Large intestine (tissue), 3 donors: ENCODE results near the gene FBXL7. TPM values are rescaled to one million over a fixed set of nuclear protein-coding genes. Genes with fewer than 3 reads are reported as not detected.
"Not testable (repeated sequence)": the region's sequence is repeated elsewhere in the genome, so short reads cannot be mapped to it uniquely, and the experiment has no call there.

Source experiments
- DNase-seq, 2 donors: peaks; one replicate each; pipeline versions ENCODE4 v3.0.0 to v3.0.0-alpha.2; 2013
- H3K27ac ChIP-seq: one replicate; pipeline ENCODE4 v1.5.1; 2013; ENCODE audit warnings: low read length
- H3K27me3 ChIP-seq: 2 replicates; pipeline ENCODE4 v1.6.1; 2013; ENCODE audit warnings: low read length; ENCODE audit not compliant: control insufficient read depth, insufficient read depth
- H3K36me3 ChIP-seq: 2 replicates; pipeline ENCODE4 v1.6.1; 2013; ENCODE audit warnings: low read length; ENCODE audit not compliant: control insufficient read depth, insufficient read depth
- H3K4me1 ChIP-seq: one replicate; pipeline ENCODE4 v1.6.1; 2013; ENCODE audit warnings: low read length; ENCODE audit not compliant: control insufficient read depth, insufficient read depth
- H3K4me3 ChIP-seq: one replicate; pipeline ENCODE4 v1.5.1; 2013; ENCODE audit warnings: low read length
- H3K9me3 ChIP-seq: one replicate; pipeline ENCODE4 v1.6.1; 2013; ENCODE audit warnings: mild to moderate bottlenecking, low read depth, low read length, moderate library complexity; ENCODE audit not compliant: control insufficient read depth
- WGBS: methylation state at CpG from one replicate; pipeline ENCODE4 v1.1.5; 2013; ENCODE audit warnings: low lambda C conversion rate; ENCODE audit not compliant: insufficient coverage; 5-methylcytosine and 5-hydroxymethylcytosine counted together
- polyA plus RNA-seq: library from polyadenylated mRNA; unstranded; fragments of 120-200 nt; gene quantifications from one replicate; pipeline ENCODE4 v1.2.1, GENCODE V29; 2013

The FBXL7 gene
- polyA plus RNA-seq, 1 donor = 7.2 TPM

DNA sequence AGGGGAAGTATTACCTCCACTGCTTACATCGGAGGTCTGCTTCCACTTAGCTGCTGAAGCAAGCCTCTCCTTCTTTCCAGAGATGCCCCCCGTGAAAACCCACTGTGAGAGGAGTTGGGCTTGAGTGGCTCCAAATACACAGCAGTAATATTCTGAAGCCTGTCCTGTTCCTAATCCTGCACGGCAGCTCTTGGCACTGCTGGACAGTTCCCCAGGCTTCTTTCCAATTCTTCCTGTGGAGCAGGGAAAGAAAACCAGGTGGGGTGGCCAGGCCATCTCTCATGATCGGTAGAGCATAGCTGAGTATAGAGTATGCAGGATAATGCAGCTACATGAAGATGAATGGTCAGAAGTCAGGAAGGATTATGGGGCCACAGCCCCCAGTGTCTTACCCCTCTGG lies 344.3 kb downstream of the FBXL7 start:
- Histone ChIP-seq H3K27me3 (no peaks in the 10 kb centered on the region), H3K27ac (no peak overlapping the region), H3K4me1 (no peaks in the 10 kb centered on the region), H3K9me3 (no peaks in the 10 kb centered on the region), H3K4me3 (no peak overlapping the region), H3K36me3 (no peaks in the 10 kb centered on the region)
- no CpG with 5 or more reads among the region's 4 CpGs for WGBS
- DNase-seq = no peak

DNA sequence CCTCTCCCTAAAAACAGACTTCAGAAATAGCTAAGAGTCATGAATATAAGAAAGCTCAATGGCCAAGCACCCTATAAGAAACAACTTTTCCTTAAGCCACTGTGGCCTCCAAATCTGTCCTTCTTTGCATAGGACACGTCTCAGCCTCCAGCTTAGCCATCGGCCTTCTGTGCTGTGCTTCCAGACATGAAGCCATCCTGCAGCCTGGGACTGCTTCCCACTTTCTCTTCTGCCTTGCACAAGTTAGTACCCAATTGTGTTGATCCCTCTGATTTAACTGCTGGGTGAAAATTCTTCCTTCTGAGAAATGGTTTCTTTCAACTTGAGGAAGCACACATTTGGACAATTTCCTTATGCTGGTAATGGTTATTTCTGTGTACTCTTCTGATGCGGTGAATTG lies 344.9 kb downstream of the FBXL7 start:
- no peak for DNase-seq
- no peaks in the 10 kb centered on the region for H3K4me1 ChIP-seq
- no CpG with 5 or more reads among the region's 3 CpGs for WGBS
- H3K27me3 ChIP-seq = no peaks in the 10 kb centered on the region
- no peak overlapping the region for H3K27ac ChIP-seq
- no peaks in the 10 kb centered on the region for H3K9me3 ChIP-seq
- H3K4me3 ChIP-seq = no peak overlapping the region
- no peaks in the 10 kb centered on the region for H3K36me3 ChIP-seq

DNA sequence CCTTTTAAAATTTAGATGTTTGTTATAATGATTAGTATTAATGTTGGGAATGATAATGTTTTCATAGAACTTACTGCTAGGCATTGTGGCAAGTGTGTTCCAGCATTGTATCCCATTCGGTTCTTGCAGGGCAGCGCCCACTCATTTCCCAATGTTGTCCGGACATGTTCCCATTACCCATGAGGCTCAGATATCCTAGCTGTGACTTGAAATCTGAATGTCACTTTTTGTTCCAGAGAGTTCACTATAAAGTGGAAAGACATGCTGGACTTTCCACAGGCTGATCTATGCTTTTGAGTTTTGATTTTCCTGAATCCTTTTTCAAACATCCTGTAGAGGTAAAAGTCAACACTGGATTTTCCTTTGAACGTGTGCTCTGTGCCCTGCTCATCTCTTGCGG lies 350.6 kb downstream of the FBXL7 start:
- WGBS = no CpG with 5 or more reads among the region's 5 CpGs
- Histone ChIP-seq H3K4me3 (no peak overlapping the region), H3K27me3 (no peaks in the 10 kb centered on the region), H3K27ac (no peak overlapping the region), H3K4me1 (no peaks in the 10 kb centered on the region), H3K36me3 (no peaks in the 10 kb centered on the region), H3K9me3 (no peaks in the 10 kb centered on the region)
- no peak for DNase-seq

DNA sequence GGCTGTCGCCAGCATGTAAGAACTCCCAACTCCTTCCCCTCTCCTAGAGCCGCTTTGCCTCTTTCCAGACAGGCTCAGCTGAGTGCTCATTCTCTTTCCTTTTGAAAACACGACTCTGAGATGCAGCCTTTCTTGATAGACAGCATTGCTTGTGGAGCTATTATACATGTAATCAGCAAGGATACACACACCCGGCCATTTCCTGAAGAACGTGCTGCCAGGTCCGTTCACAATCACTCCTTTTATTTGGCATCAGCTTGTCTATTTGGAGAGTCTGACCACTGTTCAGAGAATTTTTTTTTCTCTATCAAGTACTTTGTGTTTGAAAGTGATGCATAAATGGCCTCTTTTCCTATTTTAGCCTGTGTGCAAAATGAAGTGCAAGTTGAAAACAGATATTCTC lies 351.0 kb downstream of the FBXL7 start:
- Histone ChIP-seq H3K36me3 (no peaks in the 10 kb centered on the region), H3K4me3 (no peak overlapping the region), H3K27ac (no peak overlapping the region), H3K9me3 (no peaks in the 10 kb centered on the region), H3K27me3 (no peaks in the 10 kb centered on the region), H3K4me1 (no peaks in the 10 kb centered on the region)
- 10% methylated on average over 2 of the region's 6 CpGs for WGBS
- no peak for DNase-seq

DNA sequence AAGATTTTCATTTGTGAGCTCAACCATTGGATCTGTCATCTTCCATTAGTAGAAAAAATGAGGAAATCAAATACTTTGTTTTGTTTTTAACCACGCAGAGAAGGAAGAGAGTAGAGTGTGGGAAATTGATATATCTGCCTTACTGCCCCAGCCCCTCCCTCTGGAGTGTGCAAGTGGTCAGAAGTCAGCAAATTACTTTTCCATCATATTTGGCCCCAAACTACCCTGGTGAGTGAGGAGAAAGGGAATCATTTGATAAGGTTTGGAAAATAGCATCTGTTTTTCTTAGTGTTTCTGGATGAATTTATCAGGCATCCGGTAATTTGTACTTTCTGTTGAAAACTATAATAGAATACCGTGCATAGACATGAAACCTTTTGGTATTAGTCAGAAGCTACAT lies 352.2 kb downstream of the FBXL7 start:
- no peaks in the 10 kb centered on the region for H3K4me1 ChIP-seq
- WGBS = 100% methylated on average over 1 of the region's 3 CpGs
- no peaks in the 10 kb centered on the region for H3K9me3 ChIP-seq
- H3K27me3 ChIP-seq = no peaks in the 10 kb centered on the region
- H3K36me3 ChIP-seq = no peaks in the 10 kb centered on the region
- no peak overlapping the region for H3K27ac ChIP-seq
- H3K4me3 ChIP-seq = no peak overlapping the region
- DNase-seq = no peak

DNA sequence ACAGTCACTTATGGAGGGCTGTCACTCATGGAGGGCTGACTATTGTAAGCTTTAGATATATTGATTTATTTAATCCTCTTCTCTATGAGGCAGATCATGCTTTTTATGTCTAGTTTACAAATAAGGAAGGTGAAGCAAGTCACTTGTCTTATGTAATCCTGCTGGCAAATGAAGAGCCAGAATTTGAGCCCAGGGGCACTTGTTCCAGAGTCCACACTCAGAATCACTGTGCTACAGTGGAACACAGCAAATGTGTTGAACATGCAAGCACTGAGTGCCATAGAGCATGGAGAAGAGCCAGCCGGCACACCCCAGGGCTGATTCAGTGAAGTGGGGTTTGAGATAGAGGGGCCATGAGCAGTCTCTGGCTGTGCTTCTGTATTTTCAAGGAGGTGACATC lies 353.0 kb downstream of the FBXL7 start:
- no peaks in the 10 kb centered on the region for H3K27me3 ChIP-seq
- no CpG with 5 or more reads among the region's 1 CpG for WGBS
- no peak overlapping the region for H3K4me3 ChIP-seq
- no peak overlapping the region for H3K27ac ChIP-seq
- no peaks in the 10 kb centered on the region for H3K36me3 ChIP-seq
- DNase-seq = no peak
- H3K4me1 ChIP-seq = no peaks in the 10 kb centered on the region
- no peaks in the 10 kb centered on the region for H3K9me3 ChIP-seq

DNA sequence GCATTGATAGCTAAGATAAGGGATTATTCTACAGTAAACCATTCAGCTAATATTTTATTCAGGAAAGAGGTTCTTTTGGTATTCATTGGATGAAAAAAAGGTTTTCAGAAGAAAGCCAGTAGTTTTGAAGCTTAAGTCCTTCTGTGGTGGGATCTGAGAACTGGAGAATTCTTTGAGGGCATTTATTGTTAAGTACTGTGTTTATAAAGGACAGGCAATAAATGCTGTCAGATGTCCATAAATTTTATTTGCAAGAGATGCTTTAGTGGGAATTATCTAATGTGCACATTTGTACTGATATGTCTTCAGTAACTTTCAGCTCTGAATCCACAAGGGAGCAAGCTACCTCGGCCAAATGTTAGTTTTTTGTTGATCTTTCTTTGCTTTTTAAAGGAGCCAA lies 358.3 kb downstream of the FBXL7 start:
- Histone ChIP-seq H3K27me3 (no peaks in the 10 kb centered on the region), H3K4me3 (no peak overlapping the region), H3K36me3 (no peaks in the 10 kb centered on the region), H3K4me1 (no peaks in the 10 kb centered on the region), H3K9me3 (no peaks in the 10 kb centered on the region), H3K27ac (no peak overlapping the region)
- whole genome bisulfite sequencing = no CpG with 5 or more reads among the region's 1 CpG
- DNase-seq = no peak

DNA sequence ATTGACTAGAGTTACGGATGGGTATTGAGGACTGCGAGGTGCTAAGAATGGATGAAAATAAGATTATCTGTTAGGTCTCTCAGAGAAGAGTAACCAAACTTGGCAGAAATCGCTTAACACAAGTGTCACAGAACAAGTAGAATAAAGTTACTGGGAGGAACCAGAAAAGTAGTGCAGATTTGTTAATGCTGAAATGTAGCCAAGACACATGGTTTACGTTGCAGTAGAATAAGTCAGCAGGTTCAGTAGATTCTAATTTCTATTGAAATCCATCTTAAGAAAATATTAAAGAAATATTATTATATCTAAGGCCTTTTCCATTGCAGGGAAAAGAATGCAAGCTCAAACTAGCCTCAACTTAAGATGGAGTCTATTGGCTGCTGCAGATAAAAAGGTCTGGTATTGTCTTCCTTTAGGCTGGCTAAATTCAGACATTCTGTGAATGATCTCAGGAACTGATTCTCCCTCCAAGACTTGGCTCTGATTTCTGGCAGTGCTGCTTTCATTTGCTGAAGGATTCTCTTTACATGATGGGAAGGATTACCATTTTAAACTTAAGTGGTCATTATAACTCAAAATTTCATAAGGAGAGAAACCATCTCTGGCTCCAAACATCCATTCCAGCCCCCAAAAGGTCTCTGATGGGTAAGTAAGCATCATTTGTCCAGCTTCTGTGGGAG lies 364.7 kb downstream of the FBXL7 start:
- no peak overlapping the region for H3K27ac ChIP-seq
- 100% methylated on average over 2 of the region's 4 CpGs for WGBS

DNA sequence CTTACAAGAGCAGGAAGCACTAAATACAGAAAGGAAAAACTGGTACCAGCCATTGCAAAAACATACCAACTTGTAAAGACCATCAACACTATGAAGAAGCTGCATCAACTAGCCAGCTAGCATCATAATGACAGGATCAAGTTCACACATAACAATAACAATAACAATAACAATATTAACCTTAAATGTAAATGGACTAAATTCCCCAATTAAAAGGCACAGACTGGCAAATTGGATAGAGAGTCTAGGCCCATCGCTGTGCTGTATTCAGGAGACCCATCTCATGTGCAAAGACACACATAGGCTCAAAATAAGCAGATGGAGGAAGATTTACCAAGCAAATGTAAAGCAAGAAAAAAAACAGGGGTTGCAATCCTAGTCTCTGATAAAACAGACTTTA lies 372.3 kb downstream of the FBXL7 start:
- not testable (repeated sequence) for H3K9me3 ChIP-seq, H3K27me3 ChIP-seq, H3K4me3 ChIP-seq, H3K4me1 ChIP-seq, H3K36me3 ChIP-seq, H3K27ac ChIP-seq, DNase-seq
- WGBS = no CpG with 5 or more reads among the region's 1 CpG

More for the DNA sequence above, 364.7 kb downstream of the FBXL7 start:
- Histone ChIP-seq H3K9me3 (no peaks in the 10 kb centered on the region), H3K27me3 (no peaks in the 10 kb centered on the region), H3K4me1 (no peaks in the 10 kb centered on the region), H3K4me3 (no peak overlapping the region), H3K36me3 (no peaks in the 10 kb centered on the region)
- DNase-seq = no peak

DNA sequence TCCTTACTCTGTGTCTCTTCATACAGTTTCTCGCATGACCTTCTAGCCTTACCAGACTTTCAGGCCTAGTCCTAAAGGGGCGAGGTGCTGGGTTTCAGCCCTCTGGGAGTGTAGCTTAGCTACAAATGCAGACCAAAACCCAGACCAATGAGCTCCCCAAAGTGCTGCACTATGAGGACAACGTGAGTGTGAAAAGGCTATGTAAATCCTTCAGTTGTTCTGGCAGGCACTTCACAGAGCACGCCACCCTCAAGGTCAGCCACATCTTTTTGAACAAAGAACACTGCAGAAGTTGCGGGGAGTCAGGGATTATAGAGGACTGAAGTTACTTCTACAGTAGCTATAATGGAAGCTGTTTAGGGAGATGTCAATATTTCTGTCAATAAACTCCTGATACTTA lies 377.9 kb downstream of the FBXL7 start:
- Histone ChIP-seq H3K4me1 (no peaks in the 10 kb centered on the region), H3K27ac (no peak overlapping the region), H3K9me3 (no peaks in the 10 kb centered on the region), H3K36me3 (no peaks in the 10 kb centered on the region), H3K27me3 (no peaks in the 10 kb centered on the region), H3K4me3 (no peak overlapping the region)
- no peak for DNase-seq
- WGBS = no CpG with 5 or more reads among the region's 5 CpGs

DNA sequence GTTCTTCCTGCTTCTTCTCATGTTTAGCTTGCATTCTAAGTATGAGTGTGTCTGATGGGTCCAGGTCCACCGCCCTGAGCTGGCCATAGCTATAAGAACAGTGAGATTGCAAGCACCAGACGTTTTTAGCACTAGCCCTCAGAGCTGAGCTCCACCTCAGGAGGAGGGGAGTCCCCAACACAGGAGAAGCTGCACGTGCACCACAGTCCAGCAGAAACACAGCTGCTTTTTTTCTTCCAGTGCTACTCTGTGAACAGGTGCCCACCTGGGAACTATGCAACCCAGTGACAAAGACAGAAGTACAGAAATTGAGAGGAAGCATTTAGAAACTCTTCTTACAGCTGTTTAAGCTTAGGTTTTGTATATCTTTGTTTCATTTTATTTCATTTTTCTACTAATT lies 380.2 kb downstream of the FBXL7 start:
- Histone ChIP-seq H3K27me3 (no peaks in the 10 kb centered on the region), H3K27ac (no peak overlapping the region), H3K4me1 (no peaks in the 10 kb centered on the region), H3K36me3 (no peaks in the 10 kb centered on the region), H3K9me3 (no peaks in the 10 kb centered on the region), H3K4me3 (no peak overlapping the region)
- no CpG with 5 or more reads among the region's 3 CpGs for WGBS
- DNase-seq = no peak
